Left lung (tissue), 10 donors: ENCODE results near the gene NTM. TPM values are rescaled to one million over a fixed set of nuclear protein-coding genes. Genes with fewer than 3 reads are reported as not detected.

Source experiments
- ATAC-seq: fragments of 200-7000 bp; cut with Tn5 transposase; one replicate; pipeline ENCODE4 v1.9.1; 2020; ENCODE audit warnings: moderate library complexity
- DNase-seq, 4 donors: peaks; one replicate each; pipeline ENCODE4 v3.0.0-alpha.2; 2013 to 2020
- H3K27ac ChIP-seq, 2 donors: fragments of 200-600 bp; sonication (generic) in 1 of 2; one replicate each; pipeline versions ENCODE4 v1.5.0 to v1.8.0; 2020 to 2021
- H3K27me3 ChIP-seq, 2 donors: fragments of 200-600 bp; sonication (generic) in 1 of 2; one replicate each; pipeline versions ENCODE4 v1.5.0 to v1.8.0; 2020 to 2021
- H3K36me3 ChIP-seq, 2 donors: fragments of 200-600 bp; sonication (generic) in 1 of 2; one replicate each; pipeline versions ENCODE4 v1.5.0 to v1.8.0; 2020 to 2021
- H3K4me1 ChIP-seq, 2 donors: fragments of 200-600 bp; one replicate each; pipeline ENCODE4 v1.8.0; 2021
- H3K4me3 ChIP-seq, 2 donors: fragments of 200-600 bp; sonication (generic) in 1 of 2; one replicate each; pipeline versions ENCODE4 v1.5.0 to v1.8.0; 2020 to 2021; ENCODE audit warnings: mild to moderate bottlenecking in 1 of 2
- H3K9me3 ChIP-seq, 2 donors: fragments of 200-600 bp; sonication (generic) in 1 of 2; one replicate each; pipeline versions ENCODE4 v1.5.0 to v1.8.0; 2020 to 2021
- CTCF ChIP-seq, 2 donors: fragments of 200-600 bp; sonication (generic) in 1 of 2; IDR thresholded peaks; one replicate each; pipeline versions ENCODE4 v1.5.0 to v1.8.0; 2021; ENCODE audit warnings: antibody characterized with exemption in 2 of 2
- intact Hi-C, 2 donors: fragments of 100-400 bp; cut with DNase I; formaldehyde crosslinking; loops; one replicate each; pipeline versions ENCODE4 v1.11.2 to v1.14.2; 2022
- polyA plus RNA-seq, 6 donors: library from polyadenylated mRNA; unstranded; fragments of 120-200 nt; gene quantifications; one replicate each; pipeline ENCODE4 v1.2.1, GENCODE V29; 2013; ENCODE audit not compliant: insufficient read length in 6 of 6
- total RNA-seq, 2 donors: library from RNA; stranded (reverse); fragmentation: NEBNext Ultra II Directional; extraction: Animal tissue kit (Norgen Biotek cat#: 25700); gene quantifications; one replicate each; pipeline ENCODE4 v1.2.1, GENCODE V29; 2021
- donor health status: DM: no; HTN: yes; CAD: no.
- donor health status: DM: no; HTN: no; CAD: no.

Gene NTM
- total and polyA plus RNA-seq, 8 donors: 9.5 to 31.0 (median 21.1) TPM

DNA sequence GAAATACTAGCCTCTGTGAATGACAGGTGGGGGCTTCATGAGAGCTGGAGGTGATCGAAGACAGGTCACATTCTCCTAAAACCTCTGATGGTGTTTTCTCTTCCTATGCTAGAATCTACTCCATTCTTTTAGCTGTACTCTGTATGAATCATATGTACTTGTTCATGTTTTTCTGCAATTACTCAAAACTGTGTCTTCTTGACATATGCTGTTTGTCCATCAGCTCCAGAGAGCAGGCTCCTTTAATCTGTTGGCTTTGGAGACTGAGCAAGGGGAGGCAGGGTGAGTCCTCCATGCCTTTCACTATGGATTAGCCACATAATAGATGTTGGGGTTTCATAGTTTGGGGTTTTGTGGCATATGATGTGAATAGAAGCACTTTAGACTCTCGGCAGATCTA lies 598.8 kb downstream of the NTM start:
- intact Hi-C loops: no loop called here
- H3K9me3 ChIP-seq: no peaks in the 10 kb centered on the region
- H3K4me1 ChIP-seq: no peaks in the 10 kb centered on the region
- DNase-seq: no peak
- no peak overlapping the region for H3K27ac ChIP-seq
- no peak overlapping the region for H3K4me3 ChIP-seq
- no peaks in the 10 kb centered on the region for H3K36me3 ChIP-seq
- no peak for ATAC-seq
- no peaks in the 10 kb centered on the region for H3K27me3 ChIP-seq
- no peak for TF ChIP-seq CTCF (IDR thresholded peaks at IDR 0.05)

DNA sequence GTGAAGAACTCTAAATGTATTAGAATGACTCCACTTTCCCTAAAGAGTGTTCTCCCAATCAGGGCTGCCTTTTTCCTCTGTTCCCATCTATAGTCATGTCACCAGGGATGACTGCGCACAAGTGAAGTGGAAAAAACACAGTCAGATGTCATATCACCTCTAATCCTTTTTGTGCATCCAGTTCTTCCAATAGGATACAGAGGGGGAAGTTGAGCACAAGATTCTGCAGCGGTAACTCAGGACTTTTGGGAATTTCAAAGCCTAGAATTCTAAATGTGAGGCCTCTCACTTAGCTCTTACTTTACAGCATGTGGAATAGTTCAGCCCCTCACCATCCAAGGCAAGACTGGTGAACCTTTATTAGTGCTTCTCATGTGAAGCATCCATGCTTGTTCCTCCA lies 602.6 kb downstream of the NTM start:
- no peaks in the 10 kb centered on the region for H3K4me1 ChIP-seq
- H3K4me3 ChIP-seq: no peak overlapping the region
- H3K9me3 ChIP-seq: no peaks in the 10 kb centered on the region
- no peak for ATAC-seq
- H3K27ac ChIP-seq: no peak overlapping the region
- no peak for TF ChIP-seq CTCF (IDR thresholded peaks at IDR 0.05)
- intact Hi-C loops: no loop called here
- no peaks in the 10 kb centered on the region for H3K27me3 ChIP-seq
- H3K36me3 ChIP-seq: no peaks in the 10 kb centered on the region
- DNase-seq: no peak

DNA sequence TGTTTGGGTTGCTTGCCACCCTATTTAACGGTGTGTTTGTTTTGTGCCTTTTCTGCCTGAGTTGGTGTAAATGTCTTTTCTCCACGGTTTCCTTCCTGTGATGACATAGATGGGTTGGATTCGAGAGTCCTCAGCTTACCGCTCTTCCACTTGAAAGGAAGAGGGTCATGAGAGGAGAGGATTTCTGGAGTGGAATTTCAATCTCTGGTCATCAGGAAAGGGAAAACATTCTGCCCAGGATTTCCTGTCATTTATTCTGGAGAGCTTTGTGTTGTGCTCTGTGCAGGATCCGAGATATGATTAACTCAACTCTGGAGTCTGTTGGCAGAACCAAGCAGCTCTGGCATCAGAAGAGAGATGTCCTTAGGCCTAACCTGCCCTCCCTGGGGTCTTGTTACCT lies 605.2 kb downstream of the NTM start:
- Histone ChIP-seq H3K27me3 (peaks cover 0 to 5% of the 10 kb centered on the region in 2 donors), H3K9me3 (no peaks in the 10 kb centered on the region), H3K36me3 (no peaks in the 10 kb centered on the region), H3K27ac (no peak overlapping the region), H3K4me1 (no peaks in the 10 kb centered on the region), H3K4me3 (no peak overlapping the region)
- DNase-seq (no peak), ATAC-seq (no peak)
- TF ChIP-seq CTCF (IDR thresholded peaks at IDR 0.05): no peak
- intact Hi-C loops: no loop called here

DNA sequence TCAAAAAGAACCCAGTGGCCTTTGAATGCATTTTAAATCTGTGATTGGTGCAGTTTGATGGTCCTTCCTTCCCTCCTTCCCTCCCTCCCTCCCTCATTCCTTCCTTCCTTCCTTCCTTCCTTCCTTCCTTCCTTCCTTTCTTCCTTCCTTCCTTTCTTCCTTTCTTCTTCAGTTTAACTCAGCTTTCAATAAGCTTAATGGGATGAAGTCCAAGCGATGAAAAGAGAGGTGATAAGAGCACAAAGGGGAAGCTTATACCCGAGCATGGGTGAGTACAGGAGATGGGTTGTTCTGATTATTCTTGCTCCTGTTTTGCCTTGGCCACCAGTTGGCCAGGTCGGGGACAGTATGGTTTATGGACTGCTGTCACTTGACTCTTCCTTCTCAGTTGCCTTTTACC lies 605.6 kb downstream of the NTM start:
- Histone ChIP-seq H3K36me3 (no peaks in the 10 kb centered on the region), H3K27ac (no peak overlapping the region), H3K9me3 (no peaks in the 10 kb centered on the region), H3K4me3 (no peak overlapping the region), H3K4me1 (no peaks in the 10 kb centered on the region), H3K27me3 (peaks cover 0 to 5% of the 10 kb centered on the region in 2 donors)
- ATAC-seq (no peak), DNase-seq (no peak)
- TF ChIP-seq CTCF (IDR thresholded peaks at IDR 0.05): no peak
- intact Hi-C loops: no loop called here

DNA sequence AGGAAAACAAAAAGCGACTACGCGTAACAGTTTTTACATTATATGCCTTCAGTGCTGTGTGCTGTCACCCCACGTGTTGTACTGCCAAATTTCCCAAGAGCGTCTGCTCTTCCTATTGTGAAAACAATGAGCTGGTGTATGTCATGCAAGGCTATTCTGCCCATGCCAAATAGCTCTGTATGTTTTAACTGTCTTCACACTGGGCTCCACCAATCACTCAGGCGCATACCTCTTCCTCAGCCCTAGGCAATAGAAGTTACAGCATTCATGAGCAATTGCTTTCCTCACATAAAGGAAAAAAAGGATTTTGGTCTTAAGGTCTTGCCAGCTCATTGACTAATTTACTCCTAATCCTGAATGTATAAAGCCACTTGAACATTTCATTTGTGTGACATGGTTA lies 606.8 kb downstream of the NTM start:
- intact Hi-C loops: no loop called here
- TF ChIP-seq CTCF (IDR thresholded peaks at IDR 0.05): no peak
- H3K4me1 ChIP-seq: no peaks in the 10 kb centered on the region

More for the DNA sequence above, 606.8 kb downstream of the NTM start:
- Histone ChIP-seq H3K4me3 (no peak overlapping the region), H3K27ac (no peak overlapping the region), H3K9me3 (no peaks in the 10 kb centered on the region), H3K27me3 (peaks cover 0 to 5% of the 10 kb centered on the region in 2 donors), H3K36me3 (no peaks in the 10 kb centered on the region)
- DNase-seq (no peak), ATAC-seq (no peak)
